ENCODE data around the gene ZDHHC5.
"Not testable (repeated sequence)": the region's sequence is repeated elsewhere in the genome, so short reads cannot be mapped to it uniquely, and the experiment has no call there.

The ZDHHC5 gene

DNA sequence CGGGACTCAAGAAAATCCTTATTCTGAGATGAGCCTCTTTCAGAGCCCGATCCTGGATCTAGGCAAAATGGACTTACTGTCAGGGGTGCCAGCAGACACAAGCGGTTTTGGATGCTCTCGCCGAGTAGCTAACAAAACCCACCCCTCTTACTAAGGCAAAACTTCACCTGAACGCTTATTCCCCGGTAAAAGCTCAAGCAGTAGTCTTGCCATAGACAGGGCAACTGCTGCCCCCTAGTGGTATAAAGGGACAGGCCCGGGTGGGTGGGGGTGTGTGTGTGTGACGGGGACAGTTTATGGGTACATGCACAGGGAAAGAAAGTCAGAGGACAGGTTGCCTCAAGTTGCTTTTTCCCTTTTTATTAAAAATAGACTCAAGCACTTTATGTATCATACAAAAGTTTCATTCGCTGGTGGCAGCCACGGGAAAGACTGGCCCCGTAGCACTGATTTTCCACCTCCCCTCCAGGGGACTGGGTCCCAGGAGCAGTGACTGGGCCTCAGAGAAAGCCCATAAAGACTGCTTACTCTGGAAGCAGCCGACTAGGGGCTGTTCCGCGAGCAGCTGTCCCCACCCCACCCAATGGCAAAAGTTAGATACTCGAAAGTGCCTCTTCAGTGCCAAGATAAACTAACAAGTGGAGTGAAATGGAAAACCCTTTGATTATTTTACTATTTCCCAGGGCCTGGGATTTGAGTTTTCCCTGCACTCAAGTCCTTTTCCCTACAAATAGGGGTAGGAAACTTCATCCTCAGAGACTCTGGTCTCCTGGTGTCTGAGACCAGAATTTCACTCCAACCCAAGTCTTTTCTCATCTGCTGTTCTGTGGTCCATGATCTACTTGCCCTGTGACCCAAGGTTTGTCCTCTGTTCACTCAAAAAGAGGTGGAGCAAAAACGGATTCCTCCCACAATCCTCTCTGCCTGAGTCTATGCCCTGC lies 22.9 kb upstream of the ZDHHC5 start:
- peak; percentile 79 for DNase-seq (ENCODE audit: low read depth)

GRCh38 chr11:57645689-57646085 lies 22.2 kb upstream of the ZDHHC5 start:
- DNase-seq (ENCODE audit: low read depth), result no peak

GRCh38 chr11:57646194-57646798 lies 21.6 kb upstream of the ZDHHC5 start:
- DNase-seq (ENCODE audit: low read depth), result no peak

DNA sequence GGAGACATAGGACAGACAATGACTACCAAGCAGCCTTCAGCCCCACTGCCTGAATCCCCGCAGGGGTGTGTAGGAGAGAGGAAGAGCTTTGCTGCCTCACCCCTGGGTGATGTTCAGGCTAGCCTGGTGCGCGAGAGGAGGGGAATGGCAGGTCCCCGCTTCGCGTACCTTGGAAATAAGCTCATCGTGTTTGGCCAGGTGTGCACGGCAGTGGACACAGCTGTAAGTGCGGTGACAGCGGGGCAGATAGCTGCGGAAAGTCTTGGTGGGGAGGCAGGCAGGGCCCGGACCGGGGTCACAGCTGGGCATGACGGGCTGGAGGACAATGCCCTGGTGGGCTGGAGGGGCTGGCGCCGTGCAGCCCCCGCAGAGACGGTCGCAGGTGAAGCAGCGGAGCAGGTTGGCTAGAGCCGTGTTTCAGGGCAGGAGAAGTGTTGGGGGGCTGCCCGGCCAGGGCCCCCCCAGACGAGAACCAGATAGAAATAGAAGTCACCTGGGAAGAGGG lies 21.1 kb upstream of the ZDHHC5 start:
- DNase-seq (ENCODE audit: low read depth), result no peak

DNA sequence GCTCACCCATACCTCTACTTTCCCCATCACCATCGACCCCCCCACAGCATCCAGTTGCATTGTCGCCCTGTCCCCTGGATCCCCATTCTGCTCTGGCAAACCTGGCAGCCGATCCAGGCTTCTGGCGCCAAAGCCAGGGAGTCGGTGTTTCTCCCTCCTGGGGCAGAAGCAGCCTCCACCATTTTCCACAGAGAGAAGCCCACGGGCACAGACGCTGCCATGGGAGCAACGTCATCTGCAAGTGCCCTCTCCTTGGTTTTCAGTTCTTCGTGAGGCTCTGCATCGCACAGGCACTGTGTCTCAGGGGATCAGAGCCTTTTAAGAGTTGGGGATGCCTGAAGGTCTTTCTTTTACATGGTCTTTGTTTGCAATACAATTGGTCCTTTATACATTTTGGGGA lies 20.5 kb upstream of the ZDHHC5 start:
- no peak for DNase-seq (ENCODE audit: low read depth)

- DNase-seq (ENCODE audit: low read depth), result no peak
Observed at GRCh38 chr11:57647960-57648800, 19.7 kb upstream of the ZDHHC5 start.

DNA sequence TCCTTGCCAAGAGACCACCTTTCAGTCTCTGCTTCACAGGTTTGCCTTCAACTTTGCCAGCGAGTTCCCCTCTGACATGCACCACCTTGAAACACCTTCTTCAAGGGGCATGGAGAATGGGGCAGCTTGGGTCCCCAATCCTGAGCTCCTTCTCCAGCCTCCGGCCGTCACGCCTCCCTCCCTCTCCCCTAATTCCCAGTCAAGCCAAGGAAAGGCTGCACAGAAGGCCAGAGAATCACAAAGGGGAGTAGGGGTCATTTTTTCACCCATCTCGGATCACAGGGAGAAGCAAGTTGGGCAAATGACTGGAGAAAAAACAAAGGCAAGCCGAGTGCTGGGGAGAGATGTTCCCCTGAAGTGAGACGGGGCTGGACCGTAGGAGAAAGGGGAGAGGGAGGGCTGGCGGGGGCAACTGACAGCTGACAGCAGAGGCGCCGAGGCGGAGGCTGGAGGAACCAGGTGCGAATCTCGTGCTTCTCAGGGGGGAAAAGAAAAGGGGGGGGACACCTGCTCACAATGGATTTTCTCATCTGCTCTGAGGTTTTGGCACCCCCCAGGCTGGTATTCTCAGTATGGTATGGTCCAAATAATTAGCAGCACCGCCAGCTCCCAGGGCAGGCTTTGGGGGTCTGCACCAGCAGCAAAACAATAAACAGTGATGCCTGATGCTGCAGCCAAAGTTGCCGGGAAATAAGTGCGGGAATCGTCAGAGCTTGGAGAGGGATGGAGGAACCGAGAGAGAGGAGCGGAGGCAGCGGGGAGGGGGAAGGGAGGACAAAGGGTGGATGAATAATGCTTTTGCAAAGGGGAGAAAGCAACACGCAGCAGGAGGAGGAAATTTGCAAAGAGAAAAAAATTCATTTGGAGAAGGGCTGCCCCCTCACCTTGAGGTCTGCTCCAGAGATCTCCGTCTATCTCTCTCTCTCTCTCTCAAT lies 18.8 kb upstream of the ZDHHC5 start:
- no peak for DNase-seq (ENCODE audit: low read depth)

DNA sequence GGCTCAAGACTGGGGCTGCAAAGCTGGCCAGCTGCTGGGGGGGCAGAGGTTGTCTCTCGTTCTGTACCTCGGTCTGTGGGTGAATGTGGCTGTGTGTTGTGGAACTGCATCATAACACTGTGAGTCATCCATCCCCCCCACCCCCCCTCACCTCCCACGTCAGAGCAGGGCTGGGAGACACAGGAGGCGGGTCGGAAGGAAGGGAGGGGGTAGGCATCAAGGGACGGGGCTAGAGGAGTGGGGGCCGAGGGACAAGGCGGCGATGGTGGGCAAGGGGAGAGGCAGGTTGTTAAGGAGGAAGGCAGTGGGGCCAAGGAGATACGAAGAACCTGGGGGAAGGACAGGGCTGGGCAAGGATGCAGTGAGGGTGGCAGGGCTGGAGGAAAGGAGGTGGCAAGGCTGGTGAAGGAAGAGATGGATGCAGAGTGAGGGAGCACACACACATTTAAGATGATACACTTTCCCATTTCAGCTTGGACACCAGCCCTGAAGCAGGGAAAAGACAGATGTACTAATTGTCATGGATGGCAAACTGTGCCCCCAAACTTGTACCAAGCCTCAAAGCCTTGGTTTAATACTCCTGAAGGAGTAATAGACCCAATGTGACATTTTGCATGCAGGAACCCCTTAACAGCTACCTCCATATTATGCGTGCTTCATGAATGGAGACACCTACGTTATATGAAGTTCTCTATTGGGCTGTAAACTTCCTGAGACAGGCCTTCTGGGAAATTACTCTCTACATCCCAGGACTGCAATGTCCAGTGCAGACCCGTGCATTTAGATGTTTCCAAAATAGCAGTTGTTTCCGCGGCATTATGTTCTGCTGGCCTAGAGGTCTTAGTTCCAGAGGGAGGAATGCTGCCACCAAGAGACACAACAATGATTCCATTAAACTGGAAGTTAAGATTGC lies 17.8 kb upstream of the ZDHHC5 start, which contains the start of gene YPEL4:
Gene YPEL4 (minus strand): TSS at position 87 of the 913 bp plus-strand sequence. CDS start 2,805 bp downstream, outside the sequence.
- peak; percentile 42 for DNase-seq (ENCODE audit: low read depth)

GRCh38 chr11:57650739-57651090 lies 17.2 kb upstream of the ZDHHC5 start:
- DNase-seq (ENCODE audit: low read depth), result no peak

DNA sequence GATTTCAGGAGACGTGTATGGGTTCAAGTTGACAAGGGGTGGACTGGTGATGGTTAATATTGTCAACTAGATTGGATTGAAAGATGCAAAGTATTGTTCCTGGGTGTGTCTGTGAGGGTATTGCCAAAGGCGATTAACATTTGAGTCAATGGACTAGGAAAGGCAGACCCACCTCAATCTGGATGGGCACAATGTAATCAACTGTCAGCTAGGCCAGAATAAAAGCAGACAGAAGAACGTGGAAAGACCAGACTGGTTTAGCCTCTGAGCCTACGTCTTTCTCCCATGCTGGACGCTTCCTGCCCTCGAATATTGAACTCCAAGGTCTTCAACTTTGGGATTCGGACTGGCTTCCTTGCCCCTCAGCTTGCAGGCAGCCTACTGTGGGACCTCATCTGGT lies 16.5 kb upstream of the ZDHHC5 start:
- no peak for DNase-seq (ENCODE audit: low read depth)

GRCh38 chr11:57652230-57652629 lies 15.7 kb upstream of the ZDHHC5 start:
- DNase-seq (ENCODE audit: low read depth), result not testable (repeated sequence)

DNA sequence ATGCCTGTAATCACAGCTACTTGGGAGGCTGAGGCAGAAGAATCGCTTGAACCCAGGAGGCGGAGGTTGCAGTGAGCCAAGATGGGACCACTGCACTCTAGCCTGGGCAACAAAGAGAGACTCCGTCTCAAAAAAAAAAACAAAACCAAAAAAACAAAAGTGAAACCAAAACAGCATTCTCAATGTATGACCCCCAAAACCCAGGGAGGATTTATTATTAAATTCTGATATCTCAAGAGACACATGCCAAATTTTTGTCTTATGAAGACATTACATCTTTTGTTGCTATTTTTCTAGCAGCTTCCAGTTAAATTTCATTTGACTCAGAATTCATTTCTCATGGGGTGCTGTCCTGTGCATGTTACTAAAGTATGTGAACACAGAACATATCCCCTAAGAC lies 15.3 kb upstream of the ZDHHC5 start:
- no peak for DNase-seq (ENCODE audit: low read depth)

GRCh38 chr11:57653163-57653562 lies 14.8 kb upstream of the ZDHHC5 start:
- DNase-seq (ENCODE audit: low read depth), result no peak

DNA sequence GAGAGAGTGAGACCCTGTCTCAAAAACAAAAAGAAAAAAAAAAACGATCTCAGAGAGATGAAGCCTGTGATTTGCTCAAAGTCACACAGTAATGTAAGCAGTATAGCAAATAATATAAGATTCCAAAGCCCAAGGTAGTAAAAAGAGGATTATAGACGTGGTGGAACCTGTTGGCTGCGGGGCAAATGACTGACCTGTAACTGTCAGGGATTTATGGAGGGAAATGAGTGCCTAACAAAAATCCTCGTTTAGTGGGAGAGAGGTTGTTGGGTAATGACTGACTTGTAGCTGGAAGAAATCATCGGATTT lies 11.1 kb upstream of the ZDHHC5 start:
- DNase-seq (ENCODE audit: low read depth), result no peak

DNA sequence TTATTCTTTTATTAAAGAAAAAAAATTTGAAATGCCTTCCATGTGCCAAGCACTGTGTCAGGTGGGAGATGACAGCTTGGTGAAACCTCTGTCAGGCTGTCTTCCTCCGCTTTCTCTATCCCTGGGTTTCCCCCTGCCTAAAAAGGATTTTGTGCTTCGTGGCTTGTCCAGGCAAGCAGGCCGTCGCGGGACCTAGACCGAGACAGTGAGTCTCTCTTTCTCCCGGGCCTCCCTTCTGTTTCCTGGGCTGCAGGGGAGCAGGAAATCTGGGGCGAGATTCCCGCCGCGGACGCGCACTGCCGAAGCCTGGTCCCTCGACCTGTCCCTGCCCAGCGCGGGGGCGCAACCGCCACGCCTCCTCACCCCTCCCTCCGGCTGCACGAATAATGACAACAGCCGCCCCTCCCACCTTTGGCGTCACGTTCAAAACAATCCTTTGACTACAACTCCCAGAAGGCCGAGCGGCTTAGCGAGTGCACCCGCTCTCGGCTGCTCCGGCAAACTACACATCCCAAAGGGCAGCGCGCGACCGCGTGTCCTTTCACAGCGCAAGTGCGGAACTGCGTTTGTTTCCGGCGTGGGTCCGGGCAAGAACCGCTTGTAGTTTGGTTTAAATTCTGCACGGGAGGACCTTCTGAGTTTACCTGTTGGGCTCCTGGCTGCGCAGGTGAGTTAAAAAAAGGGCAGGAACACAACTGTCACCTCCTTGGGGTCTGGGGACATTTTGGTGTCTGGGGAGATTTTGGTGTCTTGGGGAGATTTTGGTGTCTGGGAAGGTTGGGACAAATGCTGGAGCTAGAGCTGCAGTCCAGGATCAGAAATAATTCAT lies 10.5 kb upstream of the ZDHHC5 start, which contains the start of gene CLP1:
Gene CLP1 (plus strand): TSS at position 569 of the 829 bp plus-strand sequence. CDS start 1,715 bp downstream, outside the sequence.
- DNase-seq (ENCODE audit: low read depth), result peak; percentile 99

DNA sequence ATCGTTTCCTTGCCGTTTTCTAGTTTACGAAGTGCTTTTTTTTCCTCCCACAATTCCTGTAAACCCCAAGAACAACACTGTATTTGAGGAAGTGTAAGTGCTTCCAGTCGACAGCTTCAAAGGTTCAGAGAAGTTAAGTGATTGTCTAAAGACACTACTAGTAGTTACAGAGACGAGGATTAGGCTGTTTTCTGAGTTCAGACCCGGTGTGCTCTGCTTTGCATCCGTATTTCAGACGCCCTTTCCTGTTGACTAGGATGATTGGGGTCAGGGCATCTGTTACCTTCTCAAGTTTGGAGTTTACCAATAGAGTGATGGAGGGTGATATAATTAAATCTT lies 9.9 kb upstream of the ZDHHC5 start:
- DNase-seq (ENCODE audit: low read depth), result no peak

DNA sequence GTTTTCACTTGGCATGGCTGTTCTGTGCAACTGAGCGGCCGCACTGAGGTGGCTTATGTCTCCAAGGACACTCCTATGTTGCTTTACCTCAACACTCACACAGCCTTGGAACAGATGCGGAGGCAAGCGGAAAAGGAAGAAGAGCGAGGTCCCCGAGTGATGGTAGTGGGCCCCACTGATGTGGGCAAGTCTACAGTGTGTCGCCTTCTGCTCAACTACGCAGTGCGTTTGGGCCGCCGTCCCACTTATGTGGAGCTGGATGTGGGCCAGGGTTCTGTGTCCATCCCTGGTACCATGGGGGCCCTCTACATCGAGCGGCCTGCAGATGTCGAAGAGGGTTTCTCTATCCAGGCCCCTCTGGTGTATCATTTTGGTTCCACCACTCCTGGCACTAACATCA lies 8.2 kb upstream of the ZDHHC5 start:
- no peak for DNase-seq (ENCODE audit: low read depth)

GRCh38 chr11:57662893-57663292 lies 5.0 kb upstream of the ZDHHC5 start:
- DNase-seq (ENCODE audit: low read depth), result no peak

- no peak for DNase-seq (ENCODE audit: low read depth)
Observed at GRCh38 chr11:57663975-57664374, 3.9 kb upstream of the ZDHHC5 start.

Data from stimulated activated CD8-positive, alpha-beta memory T cell treated with anti-CD3 and anti-CD28 coated beads, Interleukin-15, amount 100 ng/mL, for 1 hour (primary cell).